SJCRH30 (cell line): ENCODE data around the gene APCDD1. TPM values are rescaled to one million over a fixed set of nuclear protein-coding genes. Genes with fewer than 3 reads are reported as not detected.

Experiments
- DNase-seq, 2 experiments: peaks; one replicate each; pipeline ENCODE4 v3.0.0-alpha.2; 2015 to 2020
- H3K27ac ChIP-seq: fragments of 250-450 bp; sonication (Bioruptor Pico); 2 replicates; pipeline ENCODE4 v1.5.1; 2020; ENCODE audit warnings: mild to moderate bottlenecking, moderate library complexity
- H3K27me3 ChIP-seq: fragments of 250-450 bp; sonication (Bioruptor Pico); 2 replicates; pipeline ENCODE4 v1.5.1; 2020; ENCODE audit warnings: mild to moderate bottlenecking, moderate library complexity
- H3K36me3 ChIP-seq: fragments of 250-450 bp; sonication (Bioruptor Pico); 2 replicates; pipeline ENCODE4 v1.5.1; 2020; ENCODE audit warnings: mild to moderate bottlenecking, moderate library complexity
- H3K4me1 ChIP-seq: fragments of 250-450 bp; sonication (Bioruptor Pico); 2 replicates; pipeline ENCODE4 v1.5.1; 2020; ENCODE audit warnings: mild to moderate bottlenecking, moderate library complexity
- H3K4me3 ChIP-seq: fragments of 250-450 bp; sonication (Bioruptor Pico); 2 replicates; pipeline ENCODE4 v1.5.1; 2020; ENCODE audit warnings: mild to moderate bottlenecking, moderate library complexity
- H3K9me3 ChIP-seq: fragments of 250-450 bp; sonication (Bioruptor Pico); replicated peaks from 2 replicates; pipeline ENCODE4 v1.5.1; 2020; ENCODE audit warnings: mild to moderate bottlenecking, moderate library complexity
- total RNA-seq: library from RNA; depleted of rRNA; stranded (reverse); fragments of >200 nt; shearing (Covaris generic); gene quantifications from 2 replicates; pipeline ENCODE4 v1.2.3, GENCODE V29; 2014; rRNA removed

The APCDD1 gene
- total RNA-seq = not detected in 2 replicates

DNA sequence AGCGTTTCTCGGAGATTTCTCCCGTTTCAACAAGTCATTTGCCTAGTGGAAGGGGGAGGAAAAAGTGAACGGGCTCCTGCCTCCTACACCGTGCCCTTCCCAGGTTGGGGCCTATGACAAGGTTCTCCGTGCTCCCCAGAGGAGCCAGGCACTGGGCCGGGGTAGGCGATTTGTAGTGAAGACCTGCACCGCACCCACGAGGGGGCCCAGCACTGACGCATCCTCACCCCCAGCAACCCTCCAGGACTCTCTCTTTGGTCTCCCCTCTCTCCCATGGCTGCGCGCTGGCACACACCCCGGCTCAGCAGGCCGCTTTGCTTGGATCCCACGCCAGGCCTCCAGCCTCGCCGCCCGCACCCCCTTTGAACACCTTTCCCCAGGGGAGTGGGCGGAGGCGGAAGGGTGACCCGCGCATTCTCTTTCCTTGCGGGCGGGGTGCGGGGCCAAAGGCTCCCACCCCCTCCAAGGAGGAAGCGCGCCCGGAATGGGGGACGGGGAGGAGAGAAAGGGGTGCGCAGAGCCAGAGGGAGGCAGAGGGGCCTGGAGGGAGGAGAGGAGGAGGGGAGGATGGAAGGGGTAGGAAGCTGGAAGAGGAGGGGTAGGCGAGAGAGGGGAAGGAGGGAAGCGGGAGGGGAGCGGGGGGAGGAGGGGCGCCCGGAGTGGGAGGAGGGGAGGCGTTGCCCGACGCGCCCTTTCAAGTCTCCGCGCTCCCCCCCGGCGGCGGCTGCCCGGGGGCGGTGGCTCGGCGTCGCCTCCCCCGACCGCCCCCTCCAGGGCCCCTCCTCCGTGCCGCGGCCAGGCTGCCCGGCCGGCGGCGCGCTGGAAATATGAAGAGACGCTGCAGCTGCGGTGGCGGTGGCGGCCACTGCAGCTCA lies at the start of gene APCDD1:
Gene APCDD1, plus strand, starts transcription at position 830 of the 875 bp plus-strand sequence. CDS start 347 bp downstream, outside the sequence.
- no peaks in the 10 kb centered on the region for H3K9me3 ChIP-seq
- no peak within 1 kb of the TSS for H3K4me3 ChIP-seq
- no peak for DNase-seq
- no peaks in the 10 kb centered on the region for H3K4me1 ChIP-seq
- no peaks in the 10 kb centered on the region for H3K27me3 ChIP-seq
- no peaks in the 10 kb centered on the region for H3K36me3 ChIP-seq
- H3K27ac ChIP-seq = no peak within 1 kb of the TSS

DNA sequence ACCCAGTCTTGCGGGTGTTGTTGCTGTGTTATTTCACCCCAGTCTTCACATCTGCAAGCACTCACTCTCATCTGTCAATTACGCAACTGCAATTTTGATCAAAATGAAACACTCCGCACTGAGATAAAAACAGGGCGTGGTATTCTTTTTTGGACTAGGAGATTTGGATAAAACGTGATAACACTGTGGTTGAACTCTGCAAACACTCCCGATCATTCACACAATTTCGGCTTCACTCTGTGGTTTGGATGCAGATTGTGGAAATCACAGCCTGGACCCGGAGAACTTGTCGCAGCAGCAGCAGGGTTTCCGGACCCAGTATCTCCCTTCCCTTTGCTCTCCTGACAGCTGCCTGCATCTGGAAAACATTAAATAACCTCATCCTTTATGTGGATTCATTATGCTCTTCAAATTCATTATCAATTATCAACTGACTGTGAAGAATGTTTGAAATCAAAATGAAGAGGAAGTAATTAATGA lies 49.4 kb upstream of the APCDD1 start:
- Histone ChIP-seq H3K36me3 (no peaks in the 10 kb centered on the region), H3K4me3 (no peak overlapping the region)

DNA sequence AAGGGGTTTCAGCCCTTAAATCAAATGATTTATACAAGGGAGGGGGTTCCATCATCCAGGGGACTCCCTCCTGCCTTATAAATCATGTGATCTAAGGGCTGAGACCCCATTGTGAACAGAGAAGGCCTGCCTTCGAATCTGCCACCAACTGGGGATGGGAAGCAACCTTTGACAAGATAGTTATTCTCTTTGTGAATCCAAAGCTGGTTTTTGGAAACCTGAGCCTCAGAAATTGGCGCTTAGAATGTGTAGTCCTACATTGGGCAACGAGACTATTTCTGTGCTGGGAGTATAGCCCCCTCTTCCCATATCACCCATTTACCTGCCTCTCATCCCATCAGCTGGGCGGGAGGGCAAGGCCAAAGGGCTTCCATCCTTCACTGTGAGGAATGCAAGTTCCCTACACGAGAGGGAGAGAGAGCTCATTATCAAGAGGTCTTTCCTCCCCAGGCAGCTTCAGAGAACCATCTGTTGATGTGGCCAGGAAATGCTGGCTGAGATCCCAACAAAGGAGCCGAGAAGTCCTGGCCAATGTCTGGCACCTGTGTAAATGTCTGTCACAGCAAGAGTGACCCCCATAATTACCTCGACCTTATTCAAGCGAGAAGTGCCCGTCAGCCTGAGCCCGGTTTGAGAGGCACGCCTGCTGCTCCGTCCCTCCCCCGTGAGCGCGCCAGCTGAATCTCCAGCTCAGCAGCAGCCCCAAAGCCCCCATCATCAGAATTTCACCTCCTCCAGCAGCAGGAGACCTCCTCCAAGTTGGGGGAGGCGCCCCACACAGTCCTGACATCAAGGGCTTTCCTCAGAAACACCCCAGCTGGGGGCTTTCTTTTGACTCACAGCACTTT lies 48.4 kb upstream of the APCDD1 start:
- H3K9me3 ChIP-seq = no peaks in the 10 kb centered on the region
- no peaks in the 10 kb centered on the region for H3K27me3 ChIP-seq
- no peaks in the 10 kb centered on the region for H3K4me1 ChIP-seq
- H3K4me3 ChIP-seq = no peak overlapping the region
- no peaks in the 10 kb centered on the region for H3K36me3 ChIP-seq
- no peak for DNase-seq
- H3K27ac ChIP-seq = no peak overlapping the region

More for the DNA sequence above, 49.4 kb upstream of the APCDD1 start:
- Histone ChIP-seq H3K9me3 (no peaks in the 10 kb centered on the region), H3K27me3 (no peaks in the 10 kb centered on the region), H3K4me1 (no peaks in the 10 kb centered on the region), H3K27ac (no peak overlapping the region)
- no peak for DNase-seq

DNA sequence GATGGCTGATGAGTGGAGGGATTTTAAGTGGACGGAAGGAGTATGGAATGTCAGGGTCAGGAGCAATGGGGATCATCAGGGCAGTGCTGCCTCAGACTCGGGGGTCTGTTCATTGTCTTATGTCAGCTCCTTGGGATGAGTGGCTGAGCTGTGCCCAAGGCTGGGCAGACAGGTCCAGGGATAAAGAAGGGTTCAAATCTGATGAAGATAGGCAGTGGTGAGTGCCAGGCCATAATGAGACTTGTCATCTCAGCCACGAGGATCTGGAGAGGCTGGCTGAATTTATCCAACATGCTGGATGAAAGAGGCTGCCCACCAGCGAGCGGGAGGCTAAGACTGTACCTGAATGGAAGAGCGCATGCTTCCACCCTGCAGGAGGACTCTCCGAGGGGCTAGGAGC lies 46.3 kb upstream of the APCDD1 start:
- H3K36me3 ChIP-seq = no peaks in the 10 kb centered on the region
- no peaks in the 10 kb centered on the region for H3K4me1 ChIP-seq
- no peak for DNase-seq
- no peaks in the 10 kb centered on the region for H3K27me3 ChIP-seq
- H3K4me3 ChIP-seq = no peak overlapping the region
- H3K9me3 ChIP-seq = no peaks in the 10 kb centered on the region
- no peak overlapping the region for H3K27ac ChIP-seq

DNA sequence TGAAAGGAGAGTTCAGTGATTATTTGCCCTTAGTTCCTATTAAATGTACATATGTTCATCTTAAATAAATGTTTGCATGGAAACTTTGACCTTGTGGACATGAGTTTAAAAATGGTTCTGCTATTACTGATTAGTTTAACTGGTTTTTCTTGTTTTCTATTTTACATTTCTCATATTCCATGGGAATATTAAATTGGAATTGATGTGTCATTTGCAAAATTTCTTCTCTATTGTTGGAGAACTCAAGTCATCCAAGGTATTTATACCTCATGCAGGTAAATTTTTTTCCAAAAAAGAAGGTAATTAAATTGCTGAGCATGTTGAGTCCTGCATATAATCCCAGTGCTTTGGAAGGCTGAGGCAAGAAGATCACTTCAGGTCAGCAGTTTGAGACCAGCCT lies 45.4 kb upstream of the APCDD1 start:
- H3K9me3 ChIP-seq = no peaks in the 10 kb centered on the region
- no peaks in the 10 kb centered on the region for H3K36me3 ChIP-seq
- no peak overlapping the region for H3K4me3 ChIP-seq
- no peak for DNase-seq
- no peaks in the 10 kb centered on the region for H3K27me3 ChIP-seq
- no peak overlapping the region for H3K27ac ChIP-seq
- H3K4me1 ChIP-seq = no peaks in the 10 kb centered on the region

DNA sequence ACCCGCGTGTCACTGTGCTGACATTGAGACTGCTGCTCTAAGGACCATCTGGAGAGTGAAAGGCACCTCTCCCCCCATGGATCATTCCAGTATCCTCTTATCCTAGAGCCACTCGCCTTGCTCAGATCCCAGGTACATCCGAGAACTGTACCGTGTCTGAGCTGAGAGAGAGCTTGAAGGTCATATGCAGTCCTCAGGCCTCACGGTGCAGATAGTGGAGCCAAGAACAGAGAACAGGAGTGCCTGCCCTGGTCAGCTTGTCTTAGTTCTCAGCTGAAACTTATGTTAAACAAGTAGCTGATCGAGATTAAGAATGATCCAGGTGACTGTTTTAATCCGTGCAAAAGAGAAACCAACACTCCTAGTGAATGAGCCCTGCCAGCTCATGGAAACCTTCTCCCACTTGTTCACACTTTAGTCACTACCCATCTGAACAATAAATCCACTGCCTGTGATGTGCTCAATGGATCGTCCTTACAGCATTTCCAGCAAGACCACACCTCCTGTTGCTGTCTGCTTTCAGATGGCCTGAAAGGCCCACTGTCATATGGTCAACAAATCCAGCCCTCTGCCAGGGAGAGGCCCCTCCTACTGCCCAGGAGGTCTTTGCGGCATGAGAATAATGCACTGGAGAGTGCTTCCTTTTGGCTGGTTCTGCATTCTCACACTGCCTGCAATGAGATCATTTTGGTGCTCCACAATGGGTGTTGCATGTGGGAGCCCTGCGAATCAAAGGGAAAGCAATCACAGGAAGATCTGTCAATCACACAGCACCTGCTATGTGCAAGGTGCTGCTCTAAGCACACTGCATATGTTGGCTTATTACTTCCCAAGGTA lies 43.7 kb upstream of the APCDD1 start:
- Histone ChIP-seq H3K9me3 (no peaks in the 10 kb centered on the region), H3K27me3 (no peaks in the 10 kb centered on the region), H3K4me1 (no peaks in the 10 kb centered on the region), H3K4me3 (no peak overlapping the region), H3K36me3 (no peaks in the 10 kb centered on the region), H3K27ac (no peak overlapping the region)
- DNase-seq = no peak

DNA sequence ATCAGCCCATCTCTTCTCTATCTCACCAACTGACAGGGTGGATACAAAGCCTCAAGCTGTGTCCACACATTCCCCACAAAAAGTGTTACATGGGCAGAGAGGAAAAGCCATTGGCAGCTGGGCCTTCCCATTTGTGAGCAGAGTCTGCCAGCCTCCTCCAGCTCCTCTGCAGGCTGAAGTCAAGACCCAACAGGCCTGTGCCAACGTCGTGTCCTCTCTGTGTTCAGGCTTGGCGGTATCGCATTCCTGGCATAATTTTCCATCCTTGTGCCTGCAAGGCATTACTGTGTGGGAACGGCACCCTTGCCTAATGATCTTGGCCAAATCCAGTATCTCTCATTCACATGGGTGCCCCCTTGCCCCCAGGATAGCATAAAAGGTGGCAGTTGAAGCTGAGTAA lies 41.5 kb upstream of the APCDD1 start:
- Histone ChIP-seq H3K36me3 (no peaks in the 10 kb centered on the region), H3K27ac (no peak overlapping the region), H3K9me3 (no peaks in the 10 kb centered on the region), H3K27me3 (no peaks in the 10 kb centered on the region), H3K4me3 (no peak overlapping the region), H3K4me1 (no peaks in the 10 kb centered on the region)
- no peak for DNase-seq

DNA sequence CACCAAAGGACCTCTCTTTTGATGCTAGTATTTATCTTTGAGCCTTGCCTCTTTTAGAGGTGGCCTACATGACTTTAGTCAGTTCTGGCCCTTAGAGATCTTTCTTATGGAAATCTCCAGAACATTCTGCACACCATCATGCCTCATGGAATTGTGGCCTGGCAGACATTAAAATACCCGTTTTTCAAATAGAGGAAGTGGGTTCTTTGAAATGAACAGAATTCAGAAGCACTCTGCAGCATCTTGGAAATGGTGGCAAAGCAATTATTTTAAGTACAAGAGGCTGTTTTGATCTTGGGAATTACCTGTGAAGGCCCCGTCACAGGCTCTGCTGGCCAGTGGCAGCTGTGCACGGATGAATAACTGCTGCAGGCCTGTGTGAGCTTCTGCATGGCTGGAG lies 40.7 kb upstream of the APCDD1 start:
- Histone ChIP-seq H3K9me3 (no peaks in the 10 kb centered on the region), H3K27me3 (no peaks in the 10 kb centered on the region)

DNA sequence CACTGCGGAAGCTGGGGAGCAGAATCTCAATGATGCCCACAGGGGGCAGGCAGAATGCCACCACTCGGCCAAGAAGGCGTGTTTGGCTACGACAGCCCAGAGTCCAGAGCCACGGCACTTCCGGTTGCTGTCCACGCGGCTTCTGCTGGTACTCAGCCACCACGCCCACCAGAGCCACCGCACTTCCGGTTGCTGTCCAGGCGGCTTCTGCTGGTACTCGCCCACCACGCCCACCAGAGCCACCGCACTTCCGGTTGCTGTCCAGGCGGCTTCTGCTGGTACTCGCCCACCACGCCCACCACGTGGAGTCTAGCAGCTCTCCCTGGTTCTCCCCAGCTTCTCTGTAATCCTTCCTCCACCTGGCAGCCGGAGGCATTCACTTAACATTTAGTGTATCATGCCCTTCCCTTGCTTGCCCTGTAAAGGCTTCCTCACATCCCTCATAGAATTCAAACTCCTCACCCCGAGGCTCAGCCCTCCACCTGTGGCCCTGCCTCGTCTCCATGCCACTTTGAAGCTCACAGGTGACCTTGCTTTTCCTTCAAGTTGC lies 40.1 kb upstream of the APCDD1 start:
- Histone ChIP-seq H3K4me3 (no peak overlapping the region), H3K27me3 (no peaks in the 10 kb centered on the region), H3K9me3 (no peaks in the 10 kb centered on the region), H3K27ac (no peak overlapping the region), H3K36me3 (no peaks in the 10 kb centered on the region), H3K4me1 (no peaks in the 10 kb centered on the region)
- DNase-seq = no peak

More for the DNA sequence above, 40.7 kb upstream of the APCDD1 start:
- Histone ChIP-seq H3K4me3 (no peak overlapping the region), H3K27ac (no peak overlapping the region), H3K4me1 (no peaks in the 10 kb centered on the region), H3K36me3 (no peaks in the 10 kb centered on the region)
- DNase-seq = no peak

DNA sequence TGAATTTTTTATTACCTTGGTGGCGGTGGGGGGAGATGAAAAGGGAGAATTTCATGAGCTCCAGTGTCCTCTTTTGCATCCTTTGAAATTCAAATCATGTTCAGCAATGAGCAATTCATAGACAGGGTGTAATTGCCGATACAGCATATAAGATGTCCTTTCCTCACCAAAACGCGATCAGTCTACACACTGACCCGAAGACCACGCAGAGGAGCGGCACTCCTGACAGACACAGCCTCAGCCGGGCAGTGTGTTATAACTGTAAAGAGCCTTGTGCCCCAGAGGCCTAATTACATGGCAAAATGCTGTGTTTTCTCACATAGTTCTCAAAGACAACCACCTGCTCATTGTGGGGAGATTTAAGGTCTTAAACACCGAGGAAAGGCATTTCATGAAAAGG lies 38.4 kb upstream of the APCDD1 start:
- Histone ChIP-seq H3K27me3 (no peaks in the 10 kb centered on the region), H3K9me3 (no peaks in the 10 kb centered on the region), H3K36me3 (no peaks in the 10 kb centered on the region), H3K27ac (no peak overlapping the region), H3K4me3 (no peak overlapping the region), H3K4me1 (no peaks in the 10 kb centered on the region)
- no peak for DNase-seq

DNA sequence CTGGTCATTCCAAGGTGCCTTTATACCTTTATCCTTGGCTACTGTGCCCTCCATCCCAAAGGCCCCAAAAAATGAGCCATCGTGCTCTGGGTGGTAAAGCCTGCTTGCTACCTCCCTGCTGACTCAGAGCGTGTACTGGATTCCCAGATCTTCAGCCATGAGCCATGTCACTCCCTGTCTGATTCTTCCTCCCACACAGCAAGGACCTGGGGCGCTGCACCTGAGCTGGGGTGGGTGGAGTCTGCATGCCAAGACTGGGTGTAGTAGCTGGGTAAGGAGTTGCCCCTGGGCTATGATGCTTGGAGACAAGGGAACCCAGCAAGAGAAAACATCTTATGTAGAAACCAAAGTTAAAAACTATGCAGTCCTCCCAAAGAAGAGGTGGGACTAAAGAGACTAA lies 37.2 kb upstream of the APCDD1 start:
- H3K36me3 ChIP-seq = no peaks in the 10 kb centered on the region
- no peak overlapping the region for H3K4me3 ChIP-seq
- no peak for DNase-seq
- no peaks in the 10 kb centered on the region for H3K27me3 ChIP-seq
- H3K27ac ChIP-seq = no peak overlapping the region
- H3K4me1 ChIP-seq = no peaks in the 10 kb centered on the region
- H3K9me3 ChIP-seq = no peaks in the 10 kb centered on the region

DNA sequence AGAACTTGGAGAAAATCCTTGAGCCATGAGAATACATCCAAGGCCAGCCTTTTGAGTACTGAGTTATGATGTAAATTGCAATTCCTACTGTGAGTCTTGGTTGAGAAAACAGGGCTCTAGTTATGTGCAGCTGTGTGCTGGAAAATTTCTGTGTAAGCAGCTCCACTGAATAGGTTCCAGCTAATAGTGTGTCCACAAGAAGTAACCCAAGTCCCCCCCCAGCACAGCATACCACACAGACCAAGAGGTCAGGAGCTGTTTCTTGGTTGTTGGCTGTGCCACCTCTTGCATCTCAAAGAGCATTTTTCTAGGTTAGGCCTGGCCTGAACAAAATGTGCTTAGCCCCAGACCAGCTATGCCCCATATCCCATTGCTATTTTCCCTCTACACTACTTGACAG lies 36.8 kb upstream of the APCDD1 start:
- Histone ChIP-seq H3K36me3 (no peaks in the 10 kb centered on the region), H3K27ac (no peak overlapping the region), H3K4me3 (no peak overlapping the region), H3K27me3 (no peaks in the 10 kb centered on the region), H3K4me1 (no peaks in the 10 kb centered on the region), H3K9me3 (no peaks in the 10 kb centered on the region)
- DNase-seq = no peak

DNA sequence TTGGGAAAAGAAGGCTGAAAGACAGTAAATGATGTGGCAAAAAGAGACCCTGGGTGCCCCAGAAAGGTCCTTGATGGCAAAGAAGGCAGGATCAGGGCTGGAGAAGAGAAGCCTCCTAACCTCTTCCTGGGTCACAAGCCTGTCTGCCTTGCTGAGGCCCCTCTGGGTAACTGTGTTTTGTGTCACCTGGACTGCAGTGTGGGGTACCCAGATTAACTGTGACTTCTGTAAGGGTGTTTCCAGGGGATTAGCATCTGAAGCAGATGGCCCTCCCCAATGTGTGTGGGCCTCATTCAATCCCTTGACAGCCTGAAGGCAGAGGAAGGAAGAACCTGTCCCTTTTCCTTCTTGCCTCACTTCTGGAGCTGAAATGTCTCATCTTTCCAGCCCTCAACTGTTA lies 35.6 kb upstream of the APCDD1 start:
- H3K9me3 ChIP-seq = no peaks in the 10 kb centered on the region
- no peaks in the 10 kb centered on the region for H3K27me3 ChIP-seq
- no peak overlapping the region for H3K4me3 ChIP-seq
- H3K4me1 ChIP-seq = no peaks in the 10 kb centered on the region
- no peaks in the 10 kb centered on the region for H3K36me3 ChIP-seq
- no peak for DNase-seq
- no peak overlapping the region for H3K27ac ChIP-seq

DNA sequence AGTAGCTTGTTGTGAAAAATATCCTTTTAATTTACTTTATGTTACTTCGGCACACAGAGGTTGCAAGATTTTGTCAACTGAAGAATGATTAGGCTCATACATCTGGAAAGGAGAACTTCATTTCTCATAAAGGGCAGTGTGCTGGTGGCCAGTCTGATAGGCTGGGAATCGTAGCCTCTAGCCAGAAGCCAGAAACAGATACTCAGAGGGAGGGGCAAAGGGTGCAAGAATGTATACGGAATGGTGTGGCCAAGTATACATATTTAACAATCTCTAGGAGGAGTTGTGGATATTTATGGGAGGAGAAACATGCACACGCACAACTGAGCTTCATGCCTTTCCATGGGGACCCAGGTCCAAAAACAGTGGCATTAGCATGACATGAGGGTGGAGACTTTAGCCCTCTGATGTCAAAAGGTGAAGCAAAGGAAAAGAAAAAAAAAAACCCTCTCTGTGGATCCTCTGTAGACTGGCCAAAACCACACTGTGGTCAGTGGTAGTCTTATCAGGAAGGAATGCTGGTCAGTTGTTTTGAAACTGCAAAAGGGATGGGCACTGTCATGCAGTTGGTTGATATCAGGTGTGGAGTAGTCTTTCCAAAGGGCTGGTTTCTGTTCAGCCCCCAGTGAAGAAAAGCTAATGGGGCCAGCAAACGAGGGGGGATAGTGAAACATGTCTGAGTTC lies 34.9 kb upstream of the APCDD1 start:
- Histone ChIP-seq H3K27ac (no peak overlapping the region), H3K27me3 (no peaks in the 10 kb centered on the region), H3K36me3 (no peaks in the 10 kb centered on the region), H3K4me3 (no peak overlapping the region), H3K9me3 (no peaks in the 10 kb centered on the region), H3K4me1 (no peaks in the 10 kb centered on the region)
- DNase-seq = no peak
